Ascending aorta (tissue), 2 donors: Measurements from ENCODE around the gene ADAMTS2. TPM values are rescaled to one million over a fixed set of nuclear protein-coding genes. Genes with fewer than 3 reads are reported as not detected.

Experiments
- DNase-seq, 2 donors: peaks; one replicate each; pipeline ENCODE4 v3.0.0-alpha.2; 2019; ENCODE audit warnings: low spot score in 2 of 2
- H3K27ac ChIP-seq, 2 donors: fragments of 200-600 bp; sonication (generic); one replicate each; pipeline ENCODE4 v1.5.1; 2016 to 2017; ENCODE audit warnings: mild to moderate bottlenecking in 1 of 2
- H3K27me3 ChIP-seq: fragments of 200-600 bp; sonication (generic); one replicate; pipeline ENCODE4 v1.5.1; 2017
- H3K36me3 ChIP-seq, 2 donors: fragments of 200-600 bp; sonication (generic); one replicate each; pipeline ENCODE4 v1.5.1; 2016
- H3K4me1 ChIP-seq, 2 donors: fragments of 200-600 bp; sonication (generic); one replicate each; pipeline ENCODE4 v1.5.1; 2016 to 2017; ENCODE audit warnings: mild to moderate bottlenecking in 1 of 2
- H3K4me3 ChIP-seq, 2 donors: fragments of 200-600 bp; sonication (generic); one replicate each; pipeline ENCODE4 v1.5.1; 2016 to 2017; ENCODE audit warnings: mild to moderate bottlenecking in 1 of 2
- H3K9me3 ChIP-seq, 2 donors: fragments of 200-600 bp; sonication (generic); one replicate each; pipeline ENCODE4 v1.5.1; 2016
- intact Hi-C: fragments of 100-400 bp; cut with DNase I; formaldehyde crosslinking; loops from one replicate; pipeline ENCODE4 v1.15.1; 2023
- total RNA-seq: library from RNA; depleted of rRNA; stranded (reverse); fragments of >200 nt; gene quantifications from one replicate; pipeline ENCODE4 v1.1.0, GENCODE V29; 2016
- TF ChIP-seq, protein P1 (sequence below), 3 experiments: fragments of 200-600 bp in 2 of 3; fragments of 450-650 bp in 1 of 3; sonication (generic) in 2 of 3; IDR thresholded peaks; one replicate each; pipeline ENCODE4 v1.5.1; 2016 to 2019; ENCODE audit warnings: antibody characterized with exemption in 3 of 3, mild to moderate bottlenecking in 1 of 3, moderate library complexity in 1 of 3

The ADAMTS2 gene
- total RNA-seq, 1 donor from 2014 or later: 51.0 TPM

DNA sequence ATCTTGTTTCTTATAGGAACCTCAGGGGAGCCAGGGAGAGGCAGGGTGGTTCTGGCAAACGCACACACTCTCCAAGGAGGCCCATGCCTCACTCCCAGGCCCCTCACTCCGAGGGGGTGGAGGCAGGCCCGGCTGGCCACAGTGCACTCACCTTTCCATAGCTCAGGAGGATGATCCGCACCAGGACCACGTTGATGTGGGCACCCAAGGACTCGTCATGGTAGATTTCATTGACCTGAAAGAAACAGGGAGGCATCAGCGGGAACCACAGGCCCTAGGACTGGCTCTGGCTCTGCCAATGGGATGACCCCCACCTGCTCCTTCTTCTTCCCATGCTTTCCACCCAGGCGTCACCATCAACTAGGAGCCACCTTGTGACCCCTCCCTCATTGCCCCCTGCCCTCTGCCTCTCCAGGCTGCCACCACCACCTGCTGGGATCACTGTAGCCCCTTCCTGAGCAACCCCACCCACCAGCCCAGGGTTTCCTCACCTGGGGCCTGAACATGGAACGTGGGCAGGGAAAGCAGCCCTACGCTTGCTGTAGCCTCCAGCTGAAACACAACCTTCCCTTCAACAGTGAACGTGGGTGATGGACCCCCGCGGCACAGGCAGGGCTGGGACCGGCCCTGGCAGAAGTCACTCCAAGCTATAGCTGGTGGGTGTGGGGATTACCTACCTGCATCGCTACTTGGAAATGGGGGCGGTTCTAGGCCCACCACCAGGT lies 164.2 kb downstream of the ADAMTS2 start:
- intact Hi-C loops: no loop called here
- Histone ChIP-seq H3K36me3 (peaks cover 0 to 5% of the 10 kb centered on the region in 2 donors), H3K27ac (no peak overlapping the region), H3K4me3 (no peak overlapping the region), H3K9me3 (peaks cover 0 to 12% of the 10 kb centered on the region in 2 donors), H3K27me3 (no peaks in the 10 kb centered on the region), H3K4me1 (no peaks in the 10 kb centered on the region)
- DNase-seq: no peak
- TF ChIP-seq, protein P1, sequence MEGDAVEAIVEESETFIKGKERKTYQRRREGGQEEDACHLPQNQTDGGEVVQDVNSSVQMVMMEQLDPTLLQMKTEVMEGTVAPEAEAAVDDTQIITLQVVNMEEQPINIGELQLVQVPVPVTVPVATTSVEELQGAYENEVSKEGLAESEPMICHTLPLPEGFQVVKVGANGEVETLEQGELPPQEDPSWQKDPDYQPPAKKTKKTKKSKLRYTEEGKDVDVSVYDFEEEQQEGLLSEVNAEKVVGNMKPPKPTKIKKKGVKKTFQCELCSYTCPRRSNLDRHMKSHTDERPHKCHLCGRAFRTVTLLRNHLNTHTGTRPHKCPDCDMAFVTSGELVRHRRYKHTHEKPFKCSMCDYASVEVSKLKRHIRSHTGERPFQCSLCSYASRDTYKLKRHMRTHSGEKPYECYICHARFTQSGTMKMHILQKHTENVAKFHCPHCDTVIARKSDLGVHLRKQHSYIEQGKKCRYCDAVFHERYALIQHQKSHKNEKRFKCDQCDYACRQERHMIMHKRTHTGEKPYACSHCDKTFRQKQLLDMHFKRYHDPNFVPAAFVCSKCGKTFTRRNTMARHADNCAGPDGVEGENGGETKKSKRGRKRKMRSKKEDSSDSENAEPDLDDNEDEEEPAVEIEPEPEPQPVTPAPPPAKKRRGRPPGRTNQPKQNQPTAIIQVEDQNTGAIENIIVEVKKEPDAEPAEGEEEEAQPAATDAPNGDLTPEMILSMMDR (IDR thresholded peaks at IDR 0.05): no peak

DNA sequence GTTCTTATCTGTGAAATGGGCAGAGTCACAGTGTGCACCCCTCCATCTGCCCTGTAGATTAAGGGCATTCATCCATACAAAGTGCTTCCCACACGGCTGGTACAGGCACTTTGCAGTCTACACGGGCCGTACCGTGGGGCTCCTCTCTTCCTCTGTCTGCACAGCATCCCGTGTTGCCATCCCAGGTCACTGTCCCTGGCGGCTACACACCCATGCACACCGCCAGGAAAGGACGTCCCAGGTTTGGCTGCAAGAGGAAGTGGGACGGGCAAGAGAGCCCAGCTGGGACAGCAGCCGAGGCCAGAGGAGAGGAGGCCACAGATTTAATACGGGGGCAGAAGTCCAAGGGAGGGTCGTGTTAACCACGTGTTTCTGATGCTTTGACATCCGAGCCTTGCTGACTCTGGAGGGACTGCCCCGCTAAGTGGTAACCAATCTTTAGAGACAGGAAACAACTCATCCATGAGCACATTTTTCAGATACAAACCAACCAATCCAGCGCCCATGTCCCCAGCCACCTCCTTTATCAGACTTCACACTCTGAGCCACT lies 165.1 kb downstream of the ADAMTS2 start:
- Histone ChIP-seq H3K27me3 (no peaks in the 10 kb centered on the region), H3K9me3 (peaks cover 0 to 12% of the 10 kb centered on the region in 2 donors), H3K36me3 (peaks cover 0 to 5% of the 10 kb centered on the region in 2 donors), H3K4me3 (no peak overlapping the region), H3K4me1 (no peaks in the 10 kb centered on the region), H3K27ac (no peak overlapping the region)
- intact Hi-C loops: no loop called here
- no peak for DNase-seq
- TF ChIP-seq, protein P1 (IDR thresholded peaks at IDR 0.05): no peak

DNA sequence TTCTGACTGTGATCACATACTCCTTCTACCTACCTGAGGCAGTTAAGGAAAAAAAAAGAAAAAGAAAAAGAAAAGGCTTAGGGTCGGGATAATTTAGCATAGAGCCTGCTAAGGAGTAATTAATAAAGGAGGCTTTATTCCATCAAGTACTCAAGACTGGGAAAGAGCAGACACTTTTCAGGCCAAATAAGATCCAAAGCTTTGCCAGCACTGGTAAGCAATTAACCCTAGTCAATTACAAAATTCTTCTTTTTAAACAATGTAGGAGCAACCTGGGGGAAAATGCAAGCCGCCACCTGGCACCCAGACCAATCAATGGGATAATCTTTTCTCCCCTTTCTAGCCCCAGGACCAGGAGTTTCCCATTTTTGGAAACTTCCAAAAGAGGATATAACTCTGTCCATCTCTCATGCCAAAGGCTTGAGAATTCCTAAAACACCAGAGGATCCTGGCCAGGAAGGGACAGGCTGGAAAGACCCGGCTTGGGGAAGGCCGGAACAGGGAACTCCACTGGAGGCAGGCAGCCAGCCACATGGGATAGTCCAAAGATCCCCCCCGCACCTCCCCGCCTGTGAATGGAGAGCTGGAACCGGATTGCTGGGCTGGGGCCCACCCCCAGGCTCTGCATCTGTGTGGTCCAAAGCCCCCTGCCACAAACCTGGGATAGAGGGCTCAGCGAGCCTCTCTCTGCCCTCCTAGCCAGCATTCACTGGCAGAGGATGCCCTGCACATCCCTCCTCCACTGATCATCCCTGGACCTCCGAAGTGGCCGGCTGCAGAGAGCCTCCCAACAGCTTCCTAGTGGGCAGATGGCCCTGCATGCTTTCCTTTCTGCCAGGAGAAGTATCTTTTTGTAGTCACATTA lies 167.3 kb downstream of the ADAMTS2 start:
- Histone ChIP-seq H3K4me3 (no peak overlapping the region), H3K27ac (no peak overlapping the region), H3K27me3 (no peaks in the 10 kb centered on the region), H3K9me3 (peaks cover 0 to 12% of the 10 kb centered on the region in 2 donors), H3K36me3 (peaks cover 0 to 5% of the 10 kb centered on the region in 2 donors), H3K4me1 (no peaks in the 10 kb centered on the region)
- TF ChIP-seq, protein P1 (IDR thresholded peaks at IDR 0.05): no peak
- DNase-seq: no peak
- intact Hi-C loops: no loop called here

DNA sequence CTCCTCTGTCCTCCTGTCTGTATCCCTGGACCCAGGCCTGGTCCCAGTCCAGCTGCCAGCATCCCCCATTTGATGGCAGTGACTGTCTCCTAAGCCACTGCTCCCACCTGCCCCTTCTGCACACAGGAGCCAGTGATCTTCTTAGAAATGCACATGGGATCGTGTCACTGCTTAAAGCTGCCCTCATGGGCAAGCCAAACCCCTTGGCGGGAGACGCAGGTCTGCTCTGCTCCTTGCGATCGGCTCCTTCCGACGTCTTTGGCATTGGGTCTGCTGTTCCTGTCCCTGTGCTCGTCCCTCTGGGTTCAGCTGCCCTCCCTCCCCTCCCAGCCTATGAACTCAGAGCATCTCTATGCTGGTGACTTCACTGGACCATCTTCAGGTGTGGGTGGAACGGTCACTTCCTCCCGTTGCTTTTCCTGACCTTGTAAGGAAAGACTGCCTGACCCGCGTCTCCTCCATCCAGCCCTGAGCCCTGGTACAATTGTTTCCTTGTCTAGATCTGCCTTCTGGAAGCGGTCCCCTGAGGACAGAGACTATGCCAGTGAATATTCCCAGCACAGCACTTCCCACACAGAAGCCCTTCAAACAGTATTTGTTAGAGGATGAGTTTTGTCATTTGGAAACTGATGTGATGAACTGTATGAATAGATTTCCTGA lies 168.6 kb downstream of the ADAMTS2 start:
- Histone ChIP-seq H3K27ac (no peak overlapping the region), H3K9me3 (peaks cover 0 to 12% of the 10 kb centered on the region in 2 donors), H3K27me3 (no peaks in the 10 kb centered on the region), H3K4me1 (no peaks in the 10 kb centered on the region), H3K36me3 (peaks cover 0 to 5% of the 10 kb centered on the region in 2 donors), H3K4me3 (no peak overlapping the region)
- TF ChIP-seq, protein P1 (IDR thresholded peaks at IDR 0.05): no peak
- intact Hi-C loops: no loop called here
- no peak for DNase-seq

DNA sequence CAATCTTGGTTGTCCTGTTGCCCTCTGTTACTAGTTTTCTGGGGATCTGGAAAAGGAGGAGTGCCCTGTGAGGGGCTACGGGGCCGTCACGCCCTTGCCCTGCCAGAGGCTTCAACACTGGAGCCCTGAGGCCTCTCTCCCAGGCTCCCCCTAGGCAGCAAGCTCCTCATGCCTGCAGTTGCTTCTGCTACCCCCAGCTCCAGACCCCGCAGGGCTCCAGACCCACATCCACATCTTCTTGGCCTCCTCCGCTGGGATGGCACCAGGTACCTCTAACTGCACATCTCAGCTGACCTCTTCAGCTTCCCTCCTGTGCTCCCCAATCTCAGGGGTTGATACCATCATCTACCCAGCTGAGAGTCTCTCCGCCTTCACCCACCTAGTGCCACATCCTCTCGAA lies 169.1 kb downstream of the ADAMTS2 start:
- Histone ChIP-seq H3K4me1 (no peaks in the 10 kb centered on the region), H3K9me3 (peaks cover 0 to 12% of the 10 kb centered on the region in 2 donors), H3K4me3 (no peak overlapping the region), H3K36me3 (peaks cover 0 to 5% of the 10 kb centered on the region in 2 donors), H3K27ac (no peak overlapping the region), H3K27me3 (no peaks in the 10 kb centered on the region)
- intact Hi-C loops: no loop called here
- TF ChIP-seq, protein P1 (IDR thresholded peaks at IDR 0.05): no peak
- DNase-seq: no peak
